COLO668 (cell line): ENCODE measurements around the gene RBP4.
"Not testable (repeated sequence)": the region's sequence is repeated elsewhere in the genome, so short reads cannot be mapped to it uniquely, and the experiment has no call there.

Experiments used
- DNase-seq: peaks from one replicate; lab custom pipeline; 2025; ENCODE audit not compliant: unreplicated experiment; lab: John Stamatoyannopoulos, UW

The RBP4 gene

GRCh38 chr10:93567277-93568104, 33.5 kb downstream of the RBP4 start:
- DNase-seq: no peak

- DNase-seq: peak; percentile 46
These were observed 34.4 kb downstream of the RBP4 start, which contains the start of gene FFAR4 for GRCh38 chr10:93566435-93567276. Gene FFAR4 (plus strand): TSS chr10:93566665. CDS start chr10:93566721, 56 bp downstream.

GRCh38 chr10:93565446-93565845, 35.6 kb downstream of the RBP4 start:
- no peak for DNase-seq

GRCh38 chr10:93560541-93560940, 40.5 kb downstream of the RBP4 start:
- DNase-seq: no peak

GRCh38 chr10:93559490-93559889, 41.5 kb downstream of the RBP4 start:
- DNase-seq: no peak

- DNase-seq: peak; percentile 64
These were observed 46.1 kb downstream of the RBP4 start for GRCh38 chr10:93554760-93555432.

- DNase-seq: no peak
These were observed 46.7 kb downstream of the RBP4 start for GRCh38 chr10:93554316-93554663.

- DNase-seq: no peak
These were observed 47.3 kb downstream of the RBP4 start for GRCh38 chr10:93553482-93554315.

- no peak for DNase-seq
These were observed 48.3 kb downstream of the RBP4 start for GRCh38 chr10:93552780-93553179.

- no peak for DNase-seq
These were observed 50.4 kb downstream of the RBP4 start for GRCh38 chr10:93550606-93551005.

- DNase-seq: no peak
These were observed 52.5 kb downstream of the RBP4 start for GRCh38 chr10:93548376-93549071.

GRCh38 chr10:93547522-93547921, 53.5 kb downstream of the RBP4 start:
- DNase-seq: no peak

GRCh38 chr10:93546995-93547394, 54.0 kb downstream of the RBP4 start:
- DNase-seq: not testable (repeated sequence)

- peak; percentile 84 for DNase-seq
These were observed 58.7 kb downstream of the RBP4 start for GRCh38 chr10:93542358-93542791.
